A549 (cell line): ENCODE results near the gene KRT17.

Source experiments
- BCL3 ChIP-seq: fragments of >200 bp; sonication (Bioruptor Twin); formaldehyde crosslinking; IDR thresholded peaks from 3 replicates; pipeline ENCODE4 v1.6.1; 2016
- CBX8 ChIP-seq: fragments of 200-600 bp; sonication (generic); IDR thresholded peaks from 2 replicates; pipeline ENCODE4 v1.6.1; 2016
- POLR2A ChIP-seq: IDR thresholded peaks from 2 replicates; pipeline ENCODE4 v1.6.1; 2012; ENCODE audit warnings: mild to moderate bottlenecking, low read length
- USF2 ChIP-seq: fragments of 450-650 bp; IDR thresholded peaks from 2 replicates; pipeline ENCODE4 v1.6.1; 2014; ENCODE audit warnings: antibody characterized with exemption

- TF ChIP-seq POLR2A (no peak), CBX8 (no peak), BCL3 (no peak), USF2 (no peak)
Measured at GRCh38 chr17:41636652-41637051, 12.3 kb upstream of the KRT17 start.
